NCI-H524 (cell line): ENCODE measurements around the gene E2F8.

Experiments
- DNase-seq, 2 experiments: peaks; one replicate each; lab custom pipeline; 2025; lab: John Stamatoyannopoulos, UW

E2F8 gene

GRCh38 chr11:19252394-19253152 lies 11.8 kb upstream of the E2F8 start:
- DNase-seq, result no peak

GRCh38 chr11:19251577-19251976 lies 10.8 kb upstream of the E2F8 start:
- DNase-seq, result no peak

GRCh38 chr11:19246816-19247215 lies 6.1 kb upstream of the E2F8 start:
- DNase-seq, result no peak

GRCh38 chr11:19245351-19245750 lies 4.6 kb upstream of the E2F8 start:
- DNase-seq, result no peak

- DNase-seq, result no peak
Observed at GRCh38 chr11:19244621-19245020, 3.9 kb upstream of the E2F8 start.

- no peak for DNase-seq
Observed at GRCh38 chr11:19244084-19244483, 3.3 kb upstream of the E2F8 start.

GRCh38 chr11:19243613-19244012 lies 2.9 kb upstream of the E2F8 start:
- DNase-seq, result no peak

- DNase-seq, result no peak
Observed at GRCh38 chr11:19243143-19243542, 2.4 kb upstream of the E2F8 start.

GRCh38 chr11:19242179-19242932 lies 1.6 kb upstream of the E2F8 start:
- no peak for DNase-seq

- peak in 1 of 2 experiments; percentile 27 for DNase-seq
Observed at GRCh38 chr11:19241260-19242178, 774 bp upstream of the E2F8 start.

- no peak for DNase-seq
Observed at GRCh38 chr11:19239039-19239438, 1.7 kb downstream of the E2F8 start.

GRCh38 chr11:19237813-19238212 lies 2.9 kb downstream of the E2F8 start:
- no peak for DNase-seq

- no peak for DNase-seq
Observed at GRCh38 chr11:19237381-19237780, 3.4 kb downstream of the E2F8 start.

- DNase-seq, result no peak
Observed at GRCh38 chr11:19234231-19234817, 6.4 kb downstream of the E2F8 start.

GRCh38 chr11:19232910-19233503 lies 7.7 kb downstream of the E2F8 start:
- no peak for DNase-seq

- no peak for DNase-seq
Observed at GRCh38 chr11:19229671-19230070, 11.1 kb downstream of the E2F8 start.

GRCh38 chr11:19228968-19229367 lies 11.8 kb downstream of the E2F8 start:
- no peak for DNase-seq

GRCh38 chr11:19226378-19227195 lies 14.2 kb downstream of the E2F8 start:
- DNase-seq, result no peak

- DNase-seq, result no peak
Observed at GRCh38 chr11:19225581-19225980, 15.2 kb downstream of the E2F8 start.

GRCh38 chr11:19225123-19225522 lies 15.6 kb downstream of the E2F8 start:
- no peak for DNase-seq
